ENCODE data around the gene ZBTB8B. TPM values are rescaled to one million over a fixed set of nuclear protein-coding genes. Genes with fewer than 3 reads are reported as not detected.
"Not testable (repeated sequence)": the region's sequence is repeated elsewhere in the genome, so short reads cannot be mapped to it uniquely, and the experiment has no call there.

The ZBTB8B gene
- polyA plus RNA-seq, 1 experiment, result not detected

GRCh38 chr1:32480761-32481160, 15.9 kb downstream of the ZBTB8B start:
- no peak for TF ChIP-seq CTCF (IDR thresholded peaks at IDR 0.05; ENCODE audit: insufficient read depth, low read depth, low read length)
- ChIA-PET CTCF (interaction anchor here (1.3 to 1.4 kb wide), 2 partner anchors 13 to 15 kb away, joined by 3 read pairs; no protein-coding TSS in a partner anchor), POLR2A (no interaction called here)
- no peak for DNase-seq (ENCODE audit: low read depth)
- Histone ChIP-seq H3K36me3 (ENCODE audit: control insufficient read depth, insufficient read depth, low read length) (no peaks in the 10 kb centered on the region), H3K27me3 (ENCODE audit: control insufficient read depth, insufficient read depth, low read length) (peaks cover 4% of the 10 kb centered on the region; the same call in 1 of the 2 replicates), H3K4me3 (ENCODE audit: low read depth, low read length) (no peak overlapping the region)

- POLR2A ChIA-PET; H3K4me3 ChIP-seq (ENCODE audit: low read depth, low read length); DNase-seq (ENCODE audit: low read depth); H3K27me3 ChIP-seq (ENCODE audit: control insufficient read depth, insufficient read depth, low read length); H3K36me3 ChIP-seq (ENCODE audit: control insufficient read depth, insufficient read depth, low read length): not testable (repeated sequence)
- CTCF ChIA-PET, result interaction anchor here (1.3 to 1.4 kb wide), 2 partner anchors 14 kb away, joined by 3 read pairs; no protein-coding TSS in a partner anchor
Observed at GRCh38 chr1:32481788-32482187, 16.9 kb downstream of the ZBTB8B start.

- no peak for DNase-seq (ENCODE audit: low read depth)
- H3K36me3 ChIP-seq (ENCODE audit: control insufficient read depth, insufficient read depth, low read length), result no peaks in the 10 kb centered on the region
- peaks cover 5% of the 10 kb centered on the region for H3K27me3 ChIP-seq (ENCODE audit: control insufficient read depth, insufficient read depth, low read length)
- H3K4me3 ChIP-seq (ENCODE audit: low read depth, low read length), result no peak overlapping the region
- no peak for TF ChIP-seq CTCF (IDR thresholded peaks at IDR 0.05; ENCODE audit: insufficient read depth, low read depth, low read length)
- CTCF ChIA-PET, result no interaction called here
- POLR2A ChIA-PET, result no interaction called here
Observed at GRCh38 chr1:32485554-32486255, 20.8 kb downstream of the ZBTB8B start.

- no peak for TF ChIP-seq CTCF (IDR thresholded peaks at IDR 0.05; ENCODE audit: insufficient read depth, low read depth, low read length)
- CTCF ChIA-PET, result no interaction called here
Observed at GRCh38 chr1:32486463-32487113, 21.7 kb downstream of the ZBTB8B start.

GRCh38 chr1:32487182-32487581, 22.3 kb downstream of the ZBTB8B start:
- POLR2A ChIA-PET, result no interaction called here
- Histone ChIP-seq H3K4me3 (ENCODE audit: low read depth, low read length) (no peak overlapping the region), H3K36me3 (ENCODE audit: control insufficient read depth, insufficient read depth, low read length) (no peaks in the 10 kb centered on the region), H3K27me3 (ENCODE audit: control insufficient read depth, insufficient read depth, low read length) (peaks cover 5% of the 10 kb centered on the region)
- DNase-seq (ENCODE audit: low read depth), result no peak
- TF ChIP-seq CTCF (IDR thresholded peaks at IDR 0.05; ENCODE audit: insufficient read depth, low read depth, low read length), result no peak
- CTCF ChIA-PET, result no interaction called here

More at GRCh38 chr1:32486463-32487113, 21.7 kb downstream of the ZBTB8B start:
- POLR2A ChIA-PET, result no interaction called here
- DNase-seq (ENCODE audit: low read depth), result no peak
- Histone ChIP-seq H3K27me3 (ENCODE audit: control insufficient read depth, insufficient read depth, low read length) (peaks cover 5% of the 10 kb centered on the region), H3K36me3 (ENCODE audit: control insufficient read depth, insufficient read depth, low read length) (no peaks in the 10 kb centered on the region), H3K4me3 (ENCODE audit: low read depth, low read length) (no peak overlapping the region)
